Neutrophil (primary cell): ENCODE measurements around the gene GRIN2A.

ENCODE experiments used
- H3K27ac ChIP-seq: fragments of 200-600 bp; sonication (generic); 2 replicates; pipeline ENCODE4 v1.5.1; 2016; ENCODE audit warnings: mild to moderate bottlenecking, moderate library complexity
- H3K27me3 ChIP-seq: fragments of 200-600 bp; sonication (generic); 2 replicates; pipeline ENCODE4 v1.6.0; 2016; ENCODE audit warnings: mild to moderate bottlenecking
- H3K36me3 ChIP-seq: fragments of 200-600 bp; sonication (generic); 2 replicates; pipeline ENCODE4 v1.5.1; 2017
- H3K4me1 ChIP-seq, 2 experiments: fragments of 200-600 bp in 1 of 2; sonication (generic) in 1 of 2; 1 replicate in 1 of 2; 2 replicates in 1 of 2; pipeline versions ENCODE4 v1.5.1 to v1.6.1; 2013 to 2016; ENCODE audit warnings: low read depth in 1 of 2, low read length in 1 of 2, mild to moderate bottlenecking in 1 of 2, moderate library complexity in 1 of 2; ENCODE audit not compliant: control insufficient read depth in 1 of 2, insufficient read depth in 1 of 2
- H3K4me3 ChIP-seq, 2 experiments: fragments of 200-600 bp in 1 of 2; sonication (generic) in 1 of 2; 1 replicate in 1 of 2; 2 replicates in 1 of 2; pipeline ENCODE4 v1.5.1; 2013 to 2016; ENCODE audit warnings: low read depth in 1 of 2, low read length in 1 of 2, mild to moderate bottlenecking in 1 of 2, moderate library complexity in 1 of 2
- H3K9me3 ChIP-seq: fragments of 200-600 bp; sonication (generic); 2 replicates; pipeline ENCODE4 v1.5.1; 2016
- TF ChIP-seq, protein P1 (sequence below): fragments of 200-600 bp; sonication (generic); IDR thresholded peaks from 2 replicates; pipeline ENCODE4 v1.5.1; 2016; ENCODE audit warnings: antibody characterized with exemption

The GRIN2A gene

DNA sequence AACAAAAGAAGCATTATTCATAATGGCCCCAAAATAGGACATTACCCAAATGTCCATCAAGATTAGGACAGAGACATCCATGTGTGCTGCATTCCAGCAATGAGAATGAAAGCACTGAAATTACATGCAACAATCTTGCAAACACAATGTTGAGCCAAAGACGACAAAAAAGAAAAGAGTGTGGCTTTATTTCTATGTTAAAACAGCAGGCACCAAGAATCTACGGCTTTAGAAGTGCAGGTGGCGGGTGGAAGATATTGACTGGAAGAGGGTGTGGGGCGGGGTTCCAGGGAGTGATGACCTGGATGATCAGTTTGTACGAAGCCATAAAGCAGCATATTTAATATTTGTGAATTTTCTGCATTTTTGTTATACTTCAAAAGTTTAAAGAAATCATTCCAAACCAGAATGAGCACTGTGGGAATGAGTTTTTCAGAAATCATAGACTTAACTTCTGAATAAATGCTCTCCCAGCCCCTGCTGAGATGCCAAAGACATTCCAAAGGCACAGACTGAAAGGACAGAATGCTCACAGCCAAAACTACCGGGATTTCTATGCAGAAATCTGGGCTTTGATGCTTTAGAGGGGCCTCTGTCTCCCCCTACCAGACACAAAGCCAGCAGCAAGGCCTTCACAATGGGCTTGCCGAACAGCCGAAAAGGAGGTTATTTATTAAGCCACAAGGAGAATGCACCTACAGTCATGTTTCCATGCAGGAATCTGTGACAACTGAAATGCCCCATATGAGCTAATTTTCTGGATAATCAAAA lies 361.6 kb downstream of the GRIN2A start:
- no peak overlapping the region for H3K4me3 ChIP-seq
- TF ChIP-seq, protein P1, sequence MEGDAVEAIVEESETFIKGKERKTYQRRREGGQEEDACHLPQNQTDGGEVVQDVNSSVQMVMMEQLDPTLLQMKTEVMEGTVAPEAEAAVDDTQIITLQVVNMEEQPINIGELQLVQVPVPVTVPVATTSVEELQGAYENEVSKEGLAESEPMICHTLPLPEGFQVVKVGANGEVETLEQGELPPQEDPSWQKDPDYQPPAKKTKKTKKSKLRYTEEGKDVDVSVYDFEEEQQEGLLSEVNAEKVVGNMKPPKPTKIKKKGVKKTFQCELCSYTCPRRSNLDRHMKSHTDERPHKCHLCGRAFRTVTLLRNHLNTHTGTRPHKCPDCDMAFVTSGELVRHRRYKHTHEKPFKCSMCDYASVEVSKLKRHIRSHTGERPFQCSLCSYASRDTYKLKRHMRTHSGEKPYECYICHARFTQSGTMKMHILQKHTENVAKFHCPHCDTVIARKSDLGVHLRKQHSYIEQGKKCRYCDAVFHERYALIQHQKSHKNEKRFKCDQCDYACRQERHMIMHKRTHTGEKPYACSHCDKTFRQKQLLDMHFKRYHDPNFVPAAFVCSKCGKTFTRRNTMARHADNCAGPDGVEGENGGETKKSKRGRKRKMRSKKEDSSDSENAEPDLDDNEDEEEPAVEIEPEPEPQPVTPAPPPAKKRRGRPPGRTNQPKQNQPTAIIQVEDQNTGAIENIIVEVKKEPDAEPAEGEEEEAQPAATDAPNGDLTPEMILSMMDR = no peak
- H3K4me1 ChIP-seq = no peaks in the 10 kb centered on the region
- H3K27me3 ChIP-seq = peaks cover 12% of the 10 kb centered on the region
- H3K9me3 ChIP-seq = no peaks in the 10 kb centered on the region
- no peak overlapping the region for H3K27ac ChIP-seq
- no peaks in the 10 kb centered on the region for H3K36me3 ChIP-seq

DNA sequence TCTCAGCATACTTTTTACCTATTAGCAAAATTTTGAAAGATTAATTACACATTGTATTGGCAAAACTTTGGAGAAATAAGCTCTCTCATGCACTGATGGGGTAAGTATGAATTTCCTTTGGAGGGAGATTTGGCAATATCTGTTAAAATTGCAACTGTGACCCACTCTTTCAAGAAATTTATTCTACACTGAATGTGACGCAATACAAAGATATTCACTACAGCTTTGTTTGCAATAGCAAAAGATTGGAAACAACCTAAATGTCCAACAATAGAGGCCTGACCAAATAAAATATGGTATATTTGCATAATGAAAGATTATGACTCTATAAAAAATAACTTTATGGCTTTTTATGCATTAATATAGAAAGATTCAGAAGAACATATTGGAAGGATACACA lies 363.5 kb downstream of the GRIN2A start:
- Histone ChIP-seq H3K27me3 (peaks cover 12% of the 10 kb centered on the region), H3K4me3 (no peak overlapping the region), H3K4me1 (no peaks in the 10 kb centered on the region), H3K9me3 (no peaks in the 10 kb centered on the region), H3K36me3 (no peaks in the 10 kb centered on the region), H3K27ac (no peak overlapping the region)
- TF ChIP-seq, protein P1 = no peak

DNA sequence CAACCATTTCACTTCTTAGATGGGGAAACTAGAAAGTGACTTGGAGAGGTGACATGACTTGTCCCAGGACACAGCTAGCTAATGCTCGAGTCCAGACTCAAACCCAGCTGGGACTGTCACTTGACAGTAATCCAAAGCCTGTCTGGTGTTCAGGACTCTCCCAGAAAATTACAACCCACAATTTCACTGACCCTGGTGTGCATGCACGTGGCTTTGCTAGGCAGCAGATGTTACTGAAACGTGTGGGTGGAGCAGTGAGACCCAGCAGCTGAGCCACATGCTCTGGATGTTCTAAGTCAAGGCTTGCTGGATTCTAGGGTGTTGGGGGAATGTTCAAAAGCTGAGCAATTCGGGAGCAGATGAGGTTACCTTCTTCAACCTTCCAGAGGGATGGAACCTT lies 364.6 kb downstream of the GRIN2A start:
- no peaks in the 10 kb centered on the region for H3K4me1 ChIP-seq
- TF ChIP-seq, protein P1 = no peak
- H3K27me3 ChIP-seq = peaks cover 12% of the 10 kb centered on the region
- H3K36me3 ChIP-seq = no peaks in the 10 kb centered on the region
- H3K9me3 ChIP-seq = no peaks in the 10 kb centered on the region
- no peak overlapping the region for H3K27ac ChIP-seq
- H3K4me3 ChIP-seq = no peak overlapping the region

DNA sequence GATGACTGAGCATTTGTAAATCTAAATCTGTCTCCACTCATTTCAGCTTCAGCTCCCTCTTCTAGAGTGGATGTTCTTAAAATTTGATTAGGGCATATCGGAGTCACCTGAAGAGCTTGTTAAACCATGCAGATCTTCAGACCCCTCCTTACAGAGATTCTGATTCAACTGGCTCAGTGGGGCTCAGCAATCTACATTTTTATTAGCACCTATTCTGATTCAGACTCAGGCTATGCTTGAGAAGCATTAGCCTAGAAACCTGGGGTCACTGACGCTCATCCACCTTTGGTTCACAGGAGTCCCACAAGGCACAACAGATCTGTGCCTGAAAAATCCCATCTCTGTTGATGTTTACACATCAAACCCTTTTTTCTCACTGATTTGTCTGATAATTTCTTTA lies 365.6 kb downstream of the GRIN2A start:
- Histone ChIP-seq H3K9me3 (no peaks in the 10 kb centered on the region), H3K4me3 (no peak overlapping the region), H3K27ac (no peak overlapping the region), H3K27me3 (peaks cover 12% of the 10 kb centered on the region), H3K36me3 (no peaks in the 10 kb centered on the region), H3K4me1 (no peaks in the 10 kb centered on the region)
- TF ChIP-seq, protein P1 = no peak

DNA sequence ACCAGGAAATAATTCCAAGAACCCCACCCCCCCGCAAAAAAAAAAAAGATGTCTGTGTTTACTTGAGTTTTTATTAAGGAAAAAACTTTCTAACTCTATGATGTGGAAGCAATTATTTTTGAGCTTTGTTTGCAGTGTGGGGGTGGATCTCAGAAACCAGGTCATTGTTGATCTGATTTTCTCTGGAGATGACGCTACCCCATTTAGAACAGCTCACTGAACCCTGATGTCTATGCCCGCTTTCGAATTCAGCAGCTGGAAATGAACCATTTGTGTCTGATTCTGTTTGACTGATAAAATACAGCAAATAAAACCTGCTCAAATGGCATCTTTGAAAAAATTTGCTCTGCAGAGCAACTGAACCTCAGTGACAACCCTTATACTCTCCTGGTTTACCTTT lies 368.6 kb downstream of the GRIN2A start:
- Histone ChIP-seq H3K4me1 (no peaks in the 10 kb centered on the region), H3K36me3 (no peaks in the 10 kb centered on the region), H3K27me3 (no peaks in the 10 kb centered on the region), H3K4me3 (no peak overlapping the region), H3K9me3 (no peaks in the 10 kb centered on the region), H3K27ac (no peak overlapping the region)
- TF ChIP-seq, protein P1 = no peak
